Coronary artery (tissue), 2 donors: ENCODE data around the gene JMJD7.

Experiments
- DNase-seq: peaks from one replicate; pipeline ENCODE4 v3.0.0-alpha.2; 2017; ENCODE audit warnings: low spot score
- H3K27ac ChIP-seq, 2 donors: fragments of 200-600 bp; sonication (generic); one replicate each; pipeline ENCODE4 v1.5.1; 2016 to 2019
- H3K4me3 ChIP-seq: fragments of 200-600 bp; sonication (generic); 2 replicates; pipeline ENCODE4 v1.5.1; 2016; ENCODE audit warnings: mild to moderate bottlenecking, moderate library complexity
- CTCF ChIP-seq: fragments of 200-600 bp; sonication (generic); IDR thresholded peaks from one replicate; pipeline ENCODE4 v1.5.1; 2019; ENCODE audit warnings: antibody characterized with exemption

Gene JMJD7

GRCh38 chr15:41827880-41828806 lies at the start of gene JMJD7:
Gene JMJD7 (plus strand): TSS chr15:41828092. CDS start chr15:41828125, 33 bp downstream.
- Histone ChIP-seq H3K27ac (peak within 1 kb of the TSS; percentile 59 to 93), H3K4me3 (peak within 1 kb of the TSS; percentile 90)
- TF ChIP-seq CTCF, result no peak
- peak; percentile 96 for DNase-seq

GRCh38 chr15:41778521-41778920 lies 49.4 kb upstream of the JMJD7 start:
- DNase-seq, result no peak
- no peak overlapping the region for H3K27ac ChIP-seq
- H3K4me3 ChIP-seq, result no peak overlapping the region
- no peak for TF ChIP-seq CTCF

- Histone ChIP-seq H3K4me3 (no peak overlapping the region), H3K27ac (no peak overlapping the region)
- no peak for TF ChIP-seq CTCF
- no peak for DNase-seq
Measured at GRCh38 chr15:41779662-41780157, 48.2 kb upstream of the JMJD7 start.

GRCh38 chr15:41780266-41780665 lies 47.6 kb upstream of the JMJD7 start:
- TF ChIP-seq CTCF, result no peak
- H3K27ac ChIP-seq, result no peak overlapping the region

GRCh38 chr15:41780727-41781126 lies 47.2 kb upstream of the JMJD7 start:
- TF ChIP-seq CTCF, result no peak
- H3K27ac ChIP-seq, result no peak overlapping the region
- no peak for DNase-seq
- H3K4me3 ChIP-seq, result no peak overlapping the region

More at GRCh38 chr15:41780266-41780665, 47.6 kb upstream of the JMJD7 start:
- DNase-seq, result no peak
- H3K4me3 ChIP-seq, result no peak overlapping the region

GRCh38 chr15:41782371-41783282 lies 45.3 kb upstream of the JMJD7 start:
- H3K27ac ChIP-seq, result no peak overlapping the region
- H3K4me3 ChIP-seq, result no peak overlapping the region
- no peak for TF ChIP-seq CTCF
- DNase-seq, result no peak
